Lower lobe of right lung (tissue), 2 donors: ENCODE results near the gene PSD4. TPM values are rescaled to one million over a fixed set of nuclear protein-coding genes. Genes with fewer than 3 reads are reported as not detected.

Experiments
- ATAC-seq, 2 donors: fragments of 200-7000 bp; cut with Tn5 transposase; one replicate each; pipeline ENCODE4 v1.9.1; 2020 to 2022; ENCODE audit warnings: mild to moderate bottlenecking in 2 of 2, moderate library complexity in 2 of 2
- DNase-seq: peaks from one replicate; pipeline ENCODE4 v3.0.0-alpha.2; 2020
- H3K27ac ChIP-seq: fragments of 200-600 bp; one replicate; pipeline ENCODE4 v1.8.0; 2022
- H3K27me3 ChIP-seq: fragments of 200-600 bp; one replicate; pipeline ENCODE4 v1.8.0; 2022; ENCODE audit warnings: low read depth
- H3K36me3 ChIP-seq: fragments of 200-600 bp; one replicate; pipeline ENCODE4 v1.8.0; 2022; ENCODE audit warnings: mild to moderate bottlenecking
- H3K4me1 ChIP-seq: fragments of 200-600 bp; one replicate; pipeline ENCODE4 v1.8.0; 2022
- H3K4me3 ChIP-seq: fragments of 200-600 bp; one replicate; pipeline ENCODE4 v1.8.0; 2022; ENCODE audit warnings: mild to moderate bottlenecking
- H3K9me3 ChIP-seq: fragments of 200-600 bp; one replicate; pipeline ENCODE4 v1.8.0; 2022
- intact Hi-C: fragments of 100-400 bp; cut with DNase I; formaldehyde crosslinking; loops from one replicate; pipeline ENCODE4 v1.11.0; 2022
- total RNA-seq: library from RNA; stranded (reverse); fragmentation: NEBNext Ultra II Directional; extraction: Animal tissue kit (Norgen Biotek cat#: 25700); gene quantifications from one replicate; pipeline ENCODE4 v1.2.1, GENCODE V29; 2021
- TF ChIP-seq, protein P1 (sequence below): fragments of 200-600 bp; IDR thresholded peaks from one replicate; pipeline ENCODE4 v1.8.0; 2022; ENCODE audit warnings: antibody characterized with exemption, mild to moderate bottlenecking
- donor health status: DM: no; HTN: yes; CAD: no; lungs with severe emphysema.

Gene PSD4
- total RNA-seq, 1 donor from 2014 or later, result 43.2 TPM

DNA sequence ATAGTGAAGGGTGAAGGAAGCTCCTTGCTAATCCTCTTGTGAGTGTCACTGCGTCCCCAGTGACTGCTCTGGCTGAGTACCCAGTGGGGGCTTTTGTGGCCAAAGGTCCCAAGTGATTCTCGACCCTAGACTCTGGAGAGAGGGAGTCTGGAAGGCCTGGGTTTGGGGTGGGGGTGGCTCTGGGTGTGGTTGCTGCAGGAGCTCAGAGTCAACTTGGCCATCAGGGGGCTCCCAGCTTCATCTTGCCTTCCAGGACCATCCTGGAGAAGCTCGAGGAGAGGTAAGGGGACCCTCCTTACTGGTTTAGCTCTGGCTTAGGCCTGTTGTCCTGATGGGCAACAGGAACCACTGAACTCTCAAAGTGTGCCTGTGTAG, 592 bp downstream of the PSD4 start:
- DNase-seq (no peak), ATAC-seq (no peak)
- Histone ChIP-seq H3K4me1 (peaks cover 31% of the 10 kb centered on the region), H3K36me3 (no peaks in the 10 kb centered on the region), H3K27ac (peak overlapping the region; percentile 76), H3K4me3 (peak overlapping the region; percentile 51), H3K27me3 (no peaks in the 10 kb centered on the region), H3K9me3 (no peaks in the 10 kb centered on the region)
- TF ChIP-seq, protein P1, sequence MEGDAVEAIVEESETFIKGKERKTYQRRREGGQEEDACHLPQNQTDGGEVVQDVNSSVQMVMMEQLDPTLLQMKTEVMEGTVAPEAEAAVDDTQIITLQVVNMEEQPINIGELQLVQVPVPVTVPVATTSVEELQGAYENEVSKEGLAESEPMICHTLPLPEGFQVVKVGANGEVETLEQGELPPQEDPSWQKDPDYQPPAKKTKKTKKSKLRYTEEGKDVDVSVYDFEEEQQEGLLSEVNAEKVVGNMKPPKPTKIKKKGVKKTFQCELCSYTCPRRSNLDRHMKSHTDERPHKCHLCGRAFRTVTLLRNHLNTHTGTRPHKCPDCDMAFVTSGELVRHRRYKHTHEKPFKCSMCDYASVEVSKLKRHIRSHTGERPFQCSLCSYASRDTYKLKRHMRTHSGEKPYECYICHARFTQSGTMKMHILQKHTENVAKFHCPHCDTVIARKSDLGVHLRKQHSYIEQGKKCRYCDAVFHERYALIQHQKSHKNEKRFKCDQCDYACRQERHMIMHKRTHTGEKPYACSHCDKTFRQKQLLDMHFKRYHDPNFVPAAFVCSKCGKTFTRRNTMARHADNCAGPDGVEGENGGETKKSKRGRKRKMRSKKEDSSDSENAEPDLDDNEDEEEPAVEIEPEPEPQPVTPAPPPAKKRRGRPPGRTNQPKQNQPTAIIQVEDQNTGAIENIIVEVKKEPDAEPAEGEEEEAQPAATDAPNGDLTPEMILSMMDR, result no peak
- intact Hi-C loops, result no loop called here

DNA sequence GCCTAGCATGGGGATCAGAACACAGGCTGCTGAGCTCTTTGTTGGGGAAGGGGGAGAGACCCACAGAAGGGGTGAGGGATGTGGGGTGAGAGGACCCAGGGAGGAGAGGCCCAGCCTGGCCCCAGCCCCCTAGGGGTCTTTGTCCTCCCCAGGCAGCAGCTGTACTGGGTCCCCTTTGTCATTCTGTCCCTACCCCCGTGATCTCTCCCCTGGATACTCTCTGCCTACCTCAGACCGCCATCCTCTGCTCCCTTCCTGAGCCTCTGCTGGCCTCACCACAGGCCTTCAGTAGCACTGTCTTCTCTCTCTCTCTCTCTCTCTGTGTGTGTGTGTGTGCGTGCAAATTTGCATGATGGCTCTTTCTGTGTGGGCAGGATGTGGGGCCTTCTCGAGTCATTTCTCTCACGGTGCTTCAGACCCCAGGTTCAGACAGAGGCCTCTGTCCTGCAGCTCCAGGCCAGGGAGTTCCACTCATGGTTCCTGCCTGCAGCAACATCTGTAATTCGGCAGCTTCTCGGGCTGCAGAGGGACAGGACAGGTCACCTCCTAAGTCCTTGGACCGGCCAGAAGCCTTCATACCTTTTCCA, 1.4 kb downstream of the PSD4 start:
- peak; percentile 39 to 67 for ATAC-seq
- intact Hi-C loops, result no loop called here

DNA sequence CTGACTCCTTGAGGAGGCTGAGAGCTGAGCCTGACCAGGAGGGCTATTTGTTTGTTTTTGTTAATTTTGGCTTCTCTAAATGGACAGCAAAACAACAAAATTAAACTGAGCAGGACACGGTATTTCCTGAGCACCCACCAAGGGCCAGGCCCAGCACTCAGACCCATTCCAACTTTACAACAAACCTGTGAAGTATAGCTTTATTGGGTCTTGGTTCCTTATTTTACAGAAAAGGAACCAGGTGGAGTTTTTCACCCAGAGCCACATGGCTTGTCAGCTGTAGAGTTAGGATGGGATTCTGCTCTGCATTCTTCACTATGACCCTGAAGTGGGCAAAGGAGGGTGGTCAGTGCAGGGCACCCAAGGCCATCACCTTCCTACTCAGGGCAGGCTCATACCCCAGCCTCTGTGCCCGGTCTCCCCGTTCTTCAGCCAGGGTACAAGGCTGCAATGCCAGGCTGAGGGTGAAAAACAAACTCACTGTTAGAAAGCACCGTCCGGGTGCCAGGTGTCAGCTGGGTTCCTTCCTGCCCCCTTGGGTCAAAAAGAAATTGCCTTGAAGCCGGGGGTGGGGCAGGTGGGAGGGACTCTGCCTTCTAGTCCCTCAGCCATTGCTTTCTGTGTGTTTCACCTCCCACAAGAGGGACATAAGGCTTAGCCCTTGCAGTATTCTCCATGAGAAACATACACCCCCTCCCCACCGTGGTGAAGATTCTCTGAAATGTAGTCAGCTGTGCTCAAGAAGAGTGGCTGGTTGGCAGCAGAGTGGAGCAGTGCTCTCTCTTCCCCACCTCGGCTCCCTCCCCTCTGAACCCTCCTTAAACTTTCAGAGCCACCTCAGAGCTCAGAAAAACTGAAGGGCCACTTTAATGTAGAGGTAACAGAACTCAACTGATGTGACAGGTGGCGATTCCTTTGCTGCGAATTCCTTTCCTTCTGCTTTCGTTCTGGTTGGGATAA, 2.2 kb downstream of the PSD4 start:
- Histone ChIP-seq H3K9me3 (no peaks in the 10 kb centered on the region), H3K4me1 (peaks cover 40% of the 10 kb centered on the region), H3K27ac (peak overlapping the region; percentile 56), H3K36me3 (no peaks in the 10 kb centered on the region), H3K27me3 (no peaks in the 10 kb centered on the region), H3K4me3 (peak overlapping the region; percentile 51)
- TF ChIP-seq, protein P1, result no peak
- DNase-seq, result no peak
- intact Hi-C loops, result no loop called here
- ATAC-seq, result no peak

More for the DNA sequence above, 1.4 kb downstream of the PSD4 start:
- peak overlapping the region; percentile 51 for H3K4me3 ChIP-seq
- TF ChIP-seq, protein P1, result no peak
- peaks cover 31% of the 10 kb centered on the region for H3K4me1 ChIP-seq
- H3K36me3 ChIP-seq, result no peaks in the 10 kb centered on the region
- no peaks in the 10 kb centered on the region for H3K27me3 ChIP-seq
- H3K27ac ChIP-seq, result peak overlapping the region; percentile 76
- H3K9me3 ChIP-seq, result no peaks in the 10 kb centered on the region
- DNase-seq, result no peak

DNA sequence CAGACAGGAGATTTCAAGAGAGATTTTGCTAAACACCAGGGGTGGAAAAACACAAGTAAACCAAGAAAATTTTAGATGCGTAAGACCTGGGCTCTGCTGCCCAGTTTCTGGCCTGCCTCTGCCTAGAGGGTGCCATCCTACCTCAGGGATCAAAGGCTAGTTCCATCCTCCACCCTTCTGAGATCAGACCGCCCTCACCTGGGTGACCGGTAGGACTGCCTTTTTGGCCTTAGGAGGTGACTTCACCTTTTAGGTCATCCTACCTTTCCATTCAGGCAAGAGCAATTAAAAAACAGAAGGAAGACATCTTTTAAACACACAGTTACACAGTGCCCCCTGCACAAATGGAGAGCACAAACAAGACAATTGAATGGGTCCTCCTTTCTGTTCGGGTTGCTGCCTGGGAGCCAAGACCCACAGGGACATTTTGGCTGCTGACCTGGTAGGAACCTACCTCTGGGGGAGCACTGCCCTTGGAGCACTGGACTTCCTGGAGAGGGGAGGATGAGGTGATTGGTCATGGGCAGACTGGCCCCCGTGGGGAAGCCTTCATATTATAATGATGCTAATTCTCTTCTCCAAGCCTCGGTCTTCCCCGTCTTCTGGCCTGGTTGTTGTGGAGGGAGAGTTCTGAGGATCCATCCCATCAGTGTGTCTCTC, 3.1 kb downstream of the PSD4 start:
- Histone ChIP-seq H3K9me3 (no peaks in the 10 kb centered on the region), H3K4me1 (peaks cover 48% of the 10 kb centered on the region), H3K4me3 (no peak overlapping the region), H3K27ac (no peak overlapping the region), H3K27me3 (no peaks in the 10 kb centered on the region), H3K36me3 (no peaks in the 10 kb centered on the region)
- ATAC-seq, result no peak
- TF ChIP-seq, protein P1, result no peak
- no peak for DNase-seq
- intact Hi-C loops, result no loop called here

DNA sequence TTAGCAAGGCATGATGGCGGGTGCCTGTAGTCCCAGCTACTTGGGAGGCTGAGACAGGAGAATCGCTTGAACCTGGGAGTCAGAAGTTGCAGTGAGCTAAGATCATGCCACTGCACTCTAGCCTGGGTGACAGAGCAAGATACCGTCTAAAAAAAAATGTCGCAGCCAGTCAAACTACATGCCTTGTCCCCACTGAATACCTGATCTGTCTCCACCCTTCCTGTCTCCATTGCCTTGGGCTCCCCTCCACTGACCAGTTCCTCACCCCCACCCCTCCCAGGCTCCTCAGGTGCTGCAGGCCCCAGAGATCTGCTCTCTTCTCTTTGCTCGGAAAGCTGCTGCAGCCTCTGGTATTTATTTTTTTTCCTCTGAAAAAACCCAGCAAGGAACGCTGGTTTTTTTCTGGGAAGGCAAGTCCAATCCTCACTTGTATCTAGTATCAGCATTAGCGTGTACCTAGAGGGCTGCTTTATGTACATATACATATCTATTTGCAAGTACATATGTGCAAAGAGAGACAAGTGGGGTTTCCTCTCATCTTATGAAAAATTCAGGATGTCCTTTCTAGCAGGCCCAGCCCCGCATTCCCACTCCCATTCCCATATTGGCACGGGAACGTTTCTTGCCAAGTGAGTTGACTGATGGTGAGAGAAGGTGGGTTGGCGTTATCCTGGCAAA, 4.4 kb downstream of the PSD4 start:
- ATAC-seq, result no peak

More for the DNA sequence above, 4.4 kb downstream of the PSD4 start:
- peaks cover 46% of the 10 kb centered on the region for H3K4me1 ChIP-seq
- H3K27ac ChIP-seq, result no peak overlapping the region
- no peaks in the 10 kb centered on the region for H3K9me3 ChIP-seq
- TF ChIP-seq, protein P1, result no peak
- DNase-seq, result no peak
- H3K4me3 ChIP-seq, result no peak overlapping the region
- no peaks in the 10 kb centered on the region for H3K27me3 ChIP-seq
- intact Hi-C loops, result no loop called here
- peaks cover 6% of the 10 kb centered on the region for H3K36me3 ChIP-seq
